ENCODE data around the gene CST6.

Gene CST6

GRCh38 chr11:66048547-66049323, 36.9 kb downstream of the CST6 start, which contains the start of gene GAL3ST3:
Gene GAL3ST3, minus strand, starts transcription at chr11:66049161. Its CDS starts 3,746 bp downstream, at chr11:66045415.
- peak; percentile 31 for DNase-seq

GRCh38 chr11:66050581-66051231, 38.9 kb downstream of the CST6 start:
- DNase-seq, result no peak

GRCh38 chr11:66051371-66051765, 39.6 kb downstream of the CST6 start:
- no peak for DNase-seq

GRCh38 chr11:66051766-66052663, 40.2 kb downstream of the CST6 start, which contains the start of gene SF3B2:
Gene SF3B2, plus strand, starts transcription at chr11:66052364. Its CDS starts 21 bp downstream, at chr11:66052385.
- DNase-seq, result peak; percentile 97

- no peak for DNase-seq
Observed at GRCh38 chr11:66052664-66052982, 40.8 kb downstream of the CST6 start.

- DNase-seq, result no peak
Observed at GRCh38 chr11:66055021-66055420, 43.2 kb downstream of the CST6 start.

- DNase-seq, result no peak
Observed at GRCh38 chr11:66056501-66056900, 44.7 kb downstream of the CST6 start.

GRCh38 chr11:66059966-66060680, 48.3 kb downstream of the CST6 start:
- no peak for DNase-seq

- no peak for DNase-seq
Observed at GRCh38 chr11:66061268-66061667, 49.5 kb downstream of the CST6 start.

GRCh38 chr11:66062408-66062807, 50.6 kb downstream of the CST6 start:
- no peak for DNase-seq
